Aorta (tissue), 5 donors: ENCODE results near the gene GIMAP8. TPM values are rescaled to one million over a fixed set of nuclear protein-coding genes. Genes with fewer than 3 reads are reported as not detected.

Experiments used
- ATAC-seq: fragments of 200-7000 bp; cut with Tn5 transposase; one replicate; pipeline ENCODE4 v1.9.1; 2022; ENCODE audit warnings: moderate library complexity; ENCODE audit not compliant: low FRiP score
- DNase-seq, 2 donors: peaks; one replicate each; pipeline ENCODE4 v3.0.0-alpha.2; 2020
- H3K27ac ChIP-seq, 2 donors: one replicate each; pipeline ENCODE4 v1.5.1; 2013; ENCODE audit warnings: low read length in 2 of 2, mild to moderate bottlenecking in 2 of 2, moderate library complexity in 2 of 2, control low read depth in 1 of 2, inconsistent platforms in 1 of 2, low read depth in 1 of 2
- H3K27me3 ChIP-seq, 2 donors: one replicate each; pipeline ENCODE4 v1.6.1; 2013; ENCODE audit warnings: control low read depth in 1 of 2, low read length in 1 of 2, mild to moderate bottlenecking in 1 of 2, moderate library complexity in 1 of 2; ENCODE audit not compliant: insufficient read depth in 2 of 2, control insufficient read depth in 1 of 2
- H3K36me3 ChIP-seq, 2 donors: one replicate each; pipeline ENCODE4 v1.6.1; 2013; ENCODE audit warnings: control low read depth in 1 of 2, low read length in 1 of 2, mild to moderate bottlenecking in 1 of 2; ENCODE audit not compliant: insufficient read depth in 2 of 2, control insufficient read depth in 1 of 2
- H3K4me1 ChIP-seq, 2 donors: one replicate each; pipeline ENCODE4 v1.6.1; 2013; ENCODE audit warnings: low read length in 2 of 2, control low read depth in 1 of 2, mild to moderate bottlenecking in 1 of 2, moderate library complexity in 1 of 2; ENCODE audit not compliant: insufficient read depth in 2 of 2, control insufficient read depth in 1 of 2
- H3K4me3 ChIP-seq, 2 donors: one replicate each; pipeline ENCODE4 v1.5.1; 2013; ENCODE audit warnings: low read length in 2 of 2, control low read depth in 1 of 2, mild to moderate bottlenecking in 1 of 2
- H3K9me3 ChIP-seq: one replicate; pipeline ENCODE4 v1.6.1; 2013; ENCODE audit warnings: mild to moderate bottlenecking, low read length; ENCODE audit not compliant: control insufficient read depth
- WGBS, 2 donors: extraction: QIAGEN DNeasy Blood & Tissue Kit; methylation state at CpG; one replicate each; pipeline ENCODE4 v1.1.7; 2013; 5-methylcytosine and 5-hydroxymethylcytosine counted together
- intact Hi-C, 2 donors: fragments of 100-400 bp; cut with DNase I; formaldehyde crosslinking; loops; one replicate each; pipeline versions ENCODE4 v1.14.2 to v1.15.0; 2022
- polyA plus RNA-seq, 2 donors: library from polyadenylated mRNA; stranded (reverse); fragments of 200-250 nt; gene quantifications; one replicate each; pipeline ENCODE4 v1.2.3, GENCODE V29; 2013
- total RNA-seq, 2 donors: library from RNA; stranded (reverse); fragmentation: NEBNext Ultra II Directional; extraction: Animal tissue kit (Norgen Biotek cat#: 25700); gene quantifications; one replicate each; pipeline ENCODE4 v1.2.1, GENCODE V29; 2021
- donor health status: healthy with polysubstance abuse.
- donor health status: Bipolar disorder and iron deficiency.
- donor health status: DM: no; HTN: no; CAD: no.
- donor health status: DM: no; HTN: no; CAD: no.
- donor health status: DM: yes; HTN: yes; CAD: no.

The GIMAP8 gene
- total and polyA plus RNA-seq, 4 donors, result 1.6 to 41.4 (median 13.3) TPM

- ATAC-seq, result no peak
- Histone ChIP-seq H3K36me3 (no peaks in the 10 kb centered on the region), H3K4me3 (no peak overlapping the region), H3K4me1 (no peaks in the 10 kb centered on the region), H3K27ac (no peak overlapping the region), H3K9me3 (no peaks in the 10 kb centered on the region), H3K27me3 (no peaks in the 10 kb centered on the region)
- no peak for DNase-seq
- WGBS, 2 donors, result 89 to 90% methylated on average over 7 of the region's 7 CpGs
- intact Hi-C loops, result loop anchor here in 1 of 2 donors (10.0 kb wide), 1 partner anchor 105 kb away; no protein-coding TSS in a partner anchor
Observed at GRCh38 chr7:150410131-150410530, 40.3 kb upstream of the GIMAP8 start.

- ATAC-seq, result no peak
- Histone ChIP-seq H3K36me3 (no peaks in the 10 kb centered on the region), H3K9me3 (no peaks in the 10 kb centered on the region), H3K4me1 (no peaks in the 10 kb centered on the region), H3K27ac (no peak overlapping the region), H3K27me3 (no peaks in the 10 kb centered on the region), H3K4me3 (no peak overlapping the region)
- DNase-seq, result no peak
- 70 to 73% methylated on average over 10 of the region's 10 CpGs for WGBS, 2 donors
- intact Hi-C loops, result loop anchor here in 1 of 2 donors (10.0 kb wide), 1 partner anchor 106 kb away; no protein-coding TSS in a partner anchor
Observed at GRCh38 chr7:150410680-150411346, 39.6 kb upstream of the GIMAP8 start.

GRCh38 chr7:150411606-150412005 lies 38.8 kb upstream of the GIMAP8 start:
- Histone ChIP-seq H3K4me3 (no peak overlapping the region), H3K4me1 (no peaks in the 10 kb centered on the region), H3K9me3 (no peaks in the 10 kb centered on the region), H3K27me3 (no peaks in the 10 kb centered on the region), H3K27ac (no peak overlapping the region), H3K36me3 (no peaks in the 10 kb centered on the region)
- 83 to 86% methylated on average over 11 of the region's 11 CpGs for WGBS, 2 donors
- no peak for ATAC-seq
- DNase-seq, result no peak
- intact Hi-C loops, result loop anchor here in 1 of 2 donors (10.0 kb wide), 1 partner anchor 107 kb away; no protein-coding TSS in a partner anchor

- no peaks in the 10 kb centered on the region for H3K4me1 ChIP-seq
- H3K36me3 ChIP-seq, result no peaks in the 10 kb centered on the region
- H3K4me3 ChIP-seq, result no peak overlapping the region
- no peaks in the 10 kb centered on the region for H3K9me3 ChIP-seq
- ATAC-seq (no peak), DNase-seq (no peak)
- no peak overlapping the region for H3K27ac ChIP-seq
- H3K27me3 ChIP-seq, result no peaks in the 10 kb centered on the region
- intact Hi-C loops, result loop anchor here in 1 of 2 donors (10.0 kb wide), 1 partner anchor 107 kb away; no protein-coding TSS in a partner anchor
- 88 to 91% methylated on average over 11 of the region's 11 CpGs for WGBS, 2 donors
Observed at GRCh38 chr7:150412016-150412415, 38.4 kb upstream of the GIMAP8 start.

- H3K36me3 ChIP-seq, result no peaks in the 10 kb centered on the region
- no peak overlapping the region for H3K4me3 ChIP-seq
- no peak for ATAC-seq
- H3K27me3 ChIP-seq, result no peaks in the 10 kb centered on the region
- H3K27ac ChIP-seq, result no peak overlapping the region
- no peaks in the 10 kb centered on the region for H3K9me3 ChIP-seq
- H3K4me1 ChIP-seq, result no peaks in the 10 kb centered on the region
- no peak for DNase-seq
- intact Hi-C loops, result loop anchor here in 1 of 2 donors (10.0 kb wide), 1 partner anchor 108 kb away; no protein-coding TSS in a partner anchor
- 87 to 89% methylated on average over 37 of the region's 37 CpGs for whole genome bisulfite sequencing, 2 donors
Observed at GRCh38 chr7:150412518-150413488, 37.6 kb upstream of the GIMAP8 start.

GRCh38 chr7:150413640-150414081 lies 36.8 kb upstream of the GIMAP8 start:
- Histone ChIP-seq H3K4me3 (no peak overlapping the region), H3K36me3 (no peaks in the 10 kb centered on the region), H3K27ac (no peak overlapping the region), H3K4me1 (no peaks in the 10 kb centered on the region), H3K27me3 (no peaks in the 10 kb centered on the region), H3K9me3 (no peaks in the 10 kb centered on the region)
- ATAC-seq, result no peak
- 89% methylated on average over 11 of the region's 11 CpGs for WGBS, 2 donors
- no peak for DNase-seq
- intact Hi-C loops, result loop anchor here in 1 of 2 donors (10.0 kb wide), 1 partner anchor 109 kb away; no protein-coding TSS in a partner anchor

GRCh38 chr7:150415161-150416153 lies 35.0 kb upstream of the GIMAP8 start:
- no peaks in the 10 kb centered on the region for H3K9me3 ChIP-seq
- WGBS, 2 donors, result 87% methylated on average over 19 of the region's 19 CpGs
- intact Hi-C loops, result loop anchor here in 1 of 2 donors (10.0 kb wide), 1 partner anchor 111 kb away; no protein-coding TSS in a partner anchor
- no peaks in the 10 kb centered on the region for H3K4me1 ChIP-seq
- no peak for DNase-seq
- H3K27me3 ChIP-seq, result no peaks in the 10 kb centered on the region
- no peak for ATAC-seq
- H3K27ac ChIP-seq, result no peak overlapping the region
- H3K4me3 ChIP-seq, result no peak overlapping the region
- H3K36me3 ChIP-seq, result no peaks in the 10 kb centered on the region

- intact Hi-C loops, result loop anchor here in 1 of 2 donors (10.0 kb wide), 1 partner anchor 112 kb away; no protein-coding TSS in a partner anchor
- DNase-seq (no peak), ATAC-seq (no peak)
- no peaks in the 10 kb centered on the region for H3K36me3 ChIP-seq
- H3K27me3 ChIP-seq, result no peaks in the 10 kb centered on the region
- WGBS, 2 donors, result 93 to 94% methylated on average over 10 of the region's 10 CpGs
- H3K27ac ChIP-seq, result no peak overlapping the region
- no peaks in the 10 kb centered on the region for H3K4me1 ChIP-seq
- H3K4me3 ChIP-seq, result no peak overlapping the region
- no peaks in the 10 kb centered on the region for H3K9me3 ChIP-seq
Observed at GRCh38 chr7:150417239-150417638, 33.2 kb upstream of the GIMAP8 start.
